Stomach smooth muscle (tissue), 2 donors: ENCODE results near the gene EYS.

ENCODE experiments used
- H3K27ac ChIP-seq: one replicate; pipeline ENCODE4 v1.7.0; 2013; ENCODE audit warnings: mild to moderate bottlenecking, low read length, inconsistent platforms
- H3K27me3 ChIP-seq, 2 donors: one replicate each; pipeline ENCODE4 v1.7.0; 2013; ENCODE audit warnings: low read length in 2 of 2; ENCODE audit not compliant: insufficient read depth in 2 of 2, control insufficient read depth in 1 of 2
- H3K36me3 ChIP-seq, 2 donors: one replicate each; pipeline ENCODE4 v1.7.0; 2013; ENCODE audit warnings: low read length in 2 of 2; ENCODE audit not compliant: control insufficient read depth in 2 of 2, insufficient read depth in 2 of 2
- H3K4me1 ChIP-seq: one replicate; pipeline ENCODE4 v1.7.0; 2013; ENCODE audit warnings: low read length; ENCODE audit not compliant: control insufficient read depth, insufficient read depth
- H3K4me3 ChIP-seq, 2 donors: one replicate each; pipeline ENCODE4 v1.7.0; 2013; ENCODE audit warnings: low read length in 2 of 2
- H3K9ac ChIP-seq, 2 donors: one replicate each; pipeline ENCODE4 v1.7.0; 2013; ENCODE audit warnings: low read length in 2 of 2, mild to moderate bottlenecking in 1 of 2
- H3K9me3 ChIP-seq, 2 donors: one replicate each; pipeline ENCODE4 v1.7.0; 2013; ENCODE audit warnings: low read length in 2 of 2; ENCODE audit not compliant: control insufficient read depth in 2 of 2
- donor health status: healthy.
- donor health status: Pancreatic carcinoma.

Gene EYS

DNA sequence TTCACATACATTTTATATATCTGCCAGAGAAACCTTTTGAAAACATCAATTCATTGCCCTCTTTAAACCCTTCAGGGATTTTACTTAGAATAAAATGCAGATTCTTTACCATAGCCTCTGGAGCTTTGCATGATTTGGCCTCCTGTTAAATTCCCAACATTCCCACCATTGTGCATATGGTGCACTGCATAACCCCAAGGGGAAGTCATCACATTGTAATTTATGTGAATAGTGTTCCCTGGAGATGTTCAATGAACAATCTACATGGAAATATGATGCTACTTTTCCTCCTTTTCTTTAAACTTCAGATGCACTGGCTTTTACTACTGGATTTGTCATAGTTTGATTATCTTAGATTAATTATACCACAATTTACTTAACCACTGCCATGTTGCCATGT, 1976.7 kb downstream of the EYS start:
- Histone ChIP-seq H3K27ac (no peak overlapping the region), H3K27me3 (no peaks in the 10 kb centered on the region), H3K9ac (no peak overlapping the region), H3K4me1 (no peaks in the 10 kb centered on the region), H3K4me3 (no peak overlapping the region), H3K9me3 (no peaks in the 10 kb centered on the region), H3K36me3 (no peaks in the 10 kb centered on the region)

DNA sequence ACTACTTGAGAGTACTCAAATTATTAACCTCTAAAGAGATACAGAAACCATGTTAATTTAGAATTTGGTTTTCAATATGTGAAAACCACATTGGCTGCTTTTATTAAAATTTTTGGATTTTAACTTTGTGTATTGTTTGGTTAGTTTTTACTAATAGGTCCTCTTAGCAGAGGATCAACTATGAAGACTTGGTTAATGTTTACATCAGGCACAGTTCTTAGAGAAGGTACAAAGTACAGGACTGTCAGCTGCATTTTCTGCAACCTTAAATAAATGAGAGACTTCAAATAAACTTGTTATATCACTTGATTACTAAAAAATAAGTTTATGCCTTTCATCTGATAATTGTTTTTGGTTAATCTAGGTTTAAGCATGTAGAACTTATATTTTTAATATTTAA, 1982.3 kb downstream of the EYS start:
- H3K27me3 ChIP-seq, result no peaks in the 10 kb centered on the region
- no peaks in the 10 kb centered on the region for H3K36me3 ChIP-seq
- H3K4me1 ChIP-seq, result no peaks in the 10 kb centered on the region
- H3K4me3 ChIP-seq, result no peak overlapping the region
- no peak overlapping the region for H3K27ac ChIP-seq
- H3K9me3 ChIP-seq, result no peaks in the 10 kb centered on the region
- no peak overlapping the region for H3K9ac ChIP-seq

GRCh38 chr6:63721181-63721580, 1985.8 kb downstream of the EYS start:
- Histone ChIP-seq H3K4me3 (no peak overlapping the region), H3K36me3 (no peaks in the 10 kb centered on the region), H3K9ac (no peak overlapping the region), H3K27ac (no peak overlapping the region), H3K9me3 (no peaks in the 10 kb centered on the region), H3K4me1 (no peaks in the 10 kb centered on the region), H3K27me3 (no peaks in the 10 kb centered on the region)

DNA sequence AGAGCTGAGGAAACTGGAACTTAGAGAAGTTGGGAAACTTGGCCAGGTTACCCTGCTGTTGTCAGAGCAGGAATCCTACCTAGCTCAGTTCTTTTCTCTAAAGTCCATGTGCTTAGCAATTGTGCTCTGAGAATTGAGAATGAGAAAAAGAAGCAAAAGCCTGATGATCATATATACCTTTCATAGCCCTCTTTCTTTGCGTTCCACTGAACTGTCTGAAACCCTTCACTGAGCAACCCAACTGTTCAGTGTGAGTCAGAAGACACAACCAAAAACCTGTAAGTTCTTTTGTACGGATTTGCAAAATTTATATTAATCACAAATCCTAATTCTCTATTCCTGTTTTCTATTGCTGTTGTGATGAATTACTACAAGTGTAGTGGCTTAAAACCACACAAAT, 1990.9 kb downstream of the EYS start:
- Histone ChIP-seq H3K9me3 (no peaks in the 10 kb centered on the region), H3K36me3 (peaks cover 14 to 19% of the 10 kb centered on the region in 2 donors), H3K9ac (no peak overlapping the region), H3K4me1 (no peaks in the 10 kb centered on the region), H3K4me3 (no peak overlapping the region), H3K27me3 (no peaks in the 10 kb centered on the region), H3K27ac (no peak overlapping the region)

- Histone ChIP-seq H3K4me3 (no peak overlapping the region), H3K4me1 (no peaks in the 10 kb centered on the region), H3K27ac (no peak overlapping the region), H3K9ac (no peak overlapping the region), H3K9me3 (no peaks in the 10 kb centered on the region), H3K36me3 (peaks cover 25 to 33% of the 10 kb centered on the region in 2 donors), H3K27me3 (no peaks in the 10 kb centered on the region)
Observed at GRCh38 chr6:63714091-63714490, 1992.9 kb downstream of the EYS start.

GRCh38 chr6:63713332-63713731, 1993.7 kb downstream of the EYS start:
- H3K36me3 ChIP-seq, result peaks cover 25 to 33% of the 10 kb centered on the region in 2 donors
- no peak overlapping the region for H3K27ac ChIP-seq
- no peaks in the 10 kb centered on the region for H3K27me3 ChIP-seq
- no peaks in the 10 kb centered on the region for H3K4me1 ChIP-seq
- no peak overlapping the region for H3K9ac ChIP-seq
- no peaks in the 10 kb centered on the region for H3K9me3 ChIP-seq
- H3K4me3 ChIP-seq, result no peak overlapping the region

- Histone ChIP-seq H3K4me3 (no peak overlapping the region), H3K9ac (no peak overlapping the region), H3K27ac (no peak overlapping the region), H3K27me3 (no peaks in the 10 kb centered on the region), H3K4me1 (no peaks in the 10 kb centered on the region), H3K36me3 (peaks cover 36 to 42% of the 10 kb centered on the region in 2 donors), H3K9me3 (no peaks in the 10 kb centered on the region)
Observed at GRCh38 chr6:63709148-63709547, 1997.9 kb downstream of the EYS start.

DNA sequence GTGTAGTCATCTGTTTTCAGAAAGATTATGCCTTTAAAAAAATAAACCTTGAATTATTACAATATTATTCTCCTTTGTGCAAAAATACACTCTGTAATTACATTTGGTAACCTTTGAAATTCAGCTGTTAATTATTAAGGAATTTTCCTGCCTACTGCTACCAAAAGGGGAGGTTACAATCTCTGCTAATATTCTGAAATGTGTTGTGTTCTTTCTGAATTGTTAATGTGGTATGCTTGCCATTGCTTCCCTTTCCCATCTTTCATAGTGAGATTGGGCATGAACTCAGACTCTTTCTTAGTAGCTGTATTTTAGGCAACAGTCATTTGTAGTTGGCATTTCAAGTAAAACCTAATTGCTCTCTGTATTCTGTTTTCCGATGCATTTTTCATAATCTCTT, 1998.4 kb downstream of the EYS start:
- H3K36me3 ChIP-seq, result peaks cover 40 to 42% of the 10 kb centered on the region in 2 donors
- H3K9me3 ChIP-seq, result no peaks in the 10 kb centered on the region
- no peak overlapping the region for H3K27ac ChIP-seq
- H3K4me1 ChIP-seq, result no peaks in the 10 kb centered on the region
- no peak overlapping the region for H3K9ac ChIP-seq
- no peak overlapping the region for H3K4me3 ChIP-seq
- H3K27me3 ChIP-seq, result no peaks in the 10 kb centered on the region

GRCh38 chr6:63706630-63707029, 2000.4 kb downstream of the EYS start:
- no peaks in the 10 kb centered on the region for H3K9me3 ChIP-seq
- peaks cover 35 to 38% of the 10 kb centered on the region in 2 donors for H3K36me3 ChIP-seq
- no peak overlapping the region for H3K4me3 ChIP-seq
- no peaks in the 10 kb centered on the region for H3K27me3 ChIP-seq
- no peak overlapping the region for H3K27ac ChIP-seq
- no peak overlapping the region for H3K9ac ChIP-seq
- no peaks in the 10 kb centered on the region for H3K4me1 ChIP-seq

- H3K36me3 ChIP-seq, result peaks cover 28 to 35% of the 10 kb centered on the region in 2 donors
- H3K27me3 ChIP-seq, result no peaks in the 10 kb centered on the region
- no peak overlapping the region for H3K4me3 ChIP-seq
- H3K4me1 ChIP-seq, result no peaks in the 10 kb centered on the region
- no peak overlapping the region for H3K9ac ChIP-seq
- H3K27ac ChIP-seq, result no peak overlapping the region
- no peaks in the 10 kb centered on the region for H3K9me3 ChIP-seq
Observed at GRCh38 chr6:63705707-63706106, 2001.3 kb downstream of the EYS start.

- no peak overlapping the region for H3K4me3 ChIP-seq
- H3K36me3 ChIP-seq, result peaks cover 0 to 9% of the 10 kb centered on the region in 2 donors
- no peaks in the 10 kb centered on the region for H3K4me1 ChIP-seq
- no peak overlapping the region for H3K27ac ChIP-seq
- H3K9ac ChIP-seq, result no peak overlapping the region
- no peaks in the 10 kb centered on the region for H3K9me3 ChIP-seq
- no peaks in the 10 kb centered on the region for H3K27me3 ChIP-seq
Observed at GRCh38 chr6:63690221-63690620, 2016.8 kb downstream of the EYS start.
